ENCODE data around the gene SMPD3.

Gene SMPD3

DNA sequence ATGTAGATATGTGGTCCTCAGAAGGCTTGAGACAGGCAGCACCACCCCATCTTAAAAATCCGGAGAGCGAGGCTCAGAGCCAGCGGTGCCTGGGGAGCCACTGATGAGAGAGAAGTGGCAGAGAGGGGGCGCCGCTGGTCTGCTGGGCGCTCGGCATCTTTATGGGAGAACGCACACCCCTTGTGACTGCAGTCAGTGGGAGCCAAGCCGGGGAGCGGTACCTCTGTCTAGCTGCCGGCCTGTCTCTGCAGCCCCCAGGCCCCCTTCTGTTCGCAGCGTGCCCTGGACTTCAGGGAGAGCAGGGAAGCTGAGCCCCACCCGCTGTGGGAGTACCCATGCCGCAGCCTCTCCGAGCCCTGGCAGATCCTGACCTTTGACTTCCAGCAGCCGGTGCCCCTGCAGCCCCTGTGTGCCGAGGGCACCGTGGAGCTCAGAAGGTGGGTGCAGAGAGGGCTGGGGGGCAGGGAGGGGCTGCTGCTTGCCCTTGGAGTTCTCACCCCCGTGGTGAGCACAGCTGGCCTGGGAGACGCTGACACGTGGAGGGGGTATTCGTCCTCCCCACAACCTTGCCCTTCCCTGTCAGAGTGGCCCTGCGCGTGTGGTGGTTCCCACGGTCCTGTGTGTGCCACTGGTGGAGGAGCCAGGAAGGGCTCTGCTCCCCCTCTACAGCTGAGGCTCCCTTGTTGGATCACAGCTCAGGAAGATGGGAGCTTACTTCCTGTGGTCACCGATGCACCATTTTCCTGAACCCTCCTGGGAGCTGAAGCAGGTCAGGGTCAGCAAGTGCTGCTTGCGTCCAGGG, 92.7 kb downstream of the SMPD3 start:
- Histone ChIP-seq H3K9ac (ENCODE audit: low read depth, low read length, poor library complexity, severe bottlenecking) (peak overlapping the region; percentile 80), H2AFZ (ENCODE audit: low read length) (no peak overlapping the region)

DNA sequence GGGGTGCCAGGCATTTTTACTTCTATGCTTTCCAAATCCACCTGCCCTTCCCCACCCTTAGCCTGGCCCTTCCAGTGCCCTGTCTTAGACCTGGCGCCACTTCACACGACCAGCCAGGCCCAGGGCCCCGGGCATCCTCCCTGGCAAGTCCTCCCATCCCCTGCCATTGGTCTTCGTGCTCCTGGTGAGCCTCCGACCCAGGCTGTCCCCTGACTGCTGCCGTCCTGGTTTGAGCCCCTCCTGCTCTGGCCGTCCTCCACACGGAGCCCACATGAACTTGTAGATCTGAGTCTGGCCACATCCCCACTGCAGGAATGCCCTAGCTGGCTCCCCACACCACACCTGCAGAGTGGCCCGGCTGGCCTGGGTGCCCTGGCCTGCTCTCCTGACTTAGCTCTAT, 93.5 kb downstream of the SMPD3 start:
- Histone ChIP-seq H3K36me3 (ENCODE audit: insufficient read depth, low read length) (peaks cover 40% of the 10 kb centered on the region; the same call in 1 of the 2 replicates), H3F3A (ENCODE audit: low read depth) (no peaks in the 10 kb centered on the region; the same call in 1 of the 2 replicates), H3K9me2 (replicated peaks; ENCODE audit: low read depth, low read length) (no peaks in the 10 kb centered on the region), H3K9me3 (ENCODE audit: insufficient read depth, low read depth, low read length) (no peaks in the 10 kb centered on the region), H3K9ac (ENCODE audit: low read depth, low read length, poor library complexity, severe bottlenecking) (no peak overlapping the region), H3K79me2 (ENCODE audit: insufficient read depth, low read length) (no peaks in the 10 kb centered on the region), H3K4me2 (ENCODE audit: low read depth, low read length, poor library complexity, severe bottlenecking) (no peak overlapping the region), H3K4me3 (ENCODE audit: low read length, poor library complexity, severe bottlenecking) (no peak overlapping the region), H3K27me3 (ENCODE audit: insufficient read depth, low read length, poor library complexity, severe bottlenecking) (no peaks in the 10 kb centered on the region), H2AFZ (ENCODE audit: low read length) (no peak overlapping the region), H4K20me1 (ENCODE audit: insufficient read depth, low read length, poor library complexity, severe bottlenecking) (no peaks in the 10 kb centered on the region), H3K4me1 (ENCODE audit: insufficient read depth, low read length, poor library complexity, severe bottlenecking) (peaks cover 49% of the 10 kb centered on the region)
- TF ChIP-seq EZH2phosphoT487 (IDR thresholded peaks at IDR 0.05; ENCODE audit: borderline replicate concordance): no peak
- TF ChIP-seq, protein P1, sequence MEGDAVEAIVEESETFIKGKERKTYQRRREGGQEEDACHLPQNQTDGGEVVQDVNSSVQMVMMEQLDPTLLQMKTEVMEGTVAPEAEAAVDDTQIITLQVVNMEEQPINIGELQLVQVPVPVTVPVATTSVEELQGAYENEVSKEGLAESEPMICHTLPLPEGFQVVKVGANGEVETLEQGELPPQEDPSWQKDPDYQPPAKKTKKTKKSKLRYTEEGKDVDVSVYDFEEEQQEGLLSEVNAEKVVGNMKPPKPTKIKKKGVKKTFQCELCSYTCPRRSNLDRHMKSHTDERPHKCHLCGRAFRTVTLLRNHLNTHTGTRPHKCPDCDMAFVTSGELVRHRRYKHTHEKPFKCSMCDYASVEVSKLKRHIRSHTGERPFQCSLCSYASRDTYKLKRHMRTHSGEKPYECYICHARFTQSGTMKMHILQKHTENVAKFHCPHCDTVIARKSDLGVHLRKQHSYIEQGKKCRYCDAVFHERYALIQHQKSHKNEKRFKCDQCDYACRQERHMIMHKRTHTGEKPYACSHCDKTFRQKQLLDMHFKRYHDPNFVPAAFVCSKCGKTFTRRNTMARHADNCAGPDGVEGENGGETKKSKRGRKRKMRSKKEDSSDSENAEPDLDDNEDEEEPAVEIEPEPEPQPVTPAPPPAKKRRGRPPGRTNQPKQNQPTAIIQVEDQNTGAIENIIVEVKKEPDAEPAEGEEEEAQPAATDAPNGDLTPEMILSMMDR (conservative IDR thresholded peaks at IDR 0.05; ENCODE audit: low read length): no peak

More for the DNA sequence above, 92.7 kb downstream of the SMPD3 start:
- no peaks in the 10 kb centered on the region for H3K27me3 ChIP-seq (ENCODE audit: insufficient read depth, low read length, poor library complexity, severe bottlenecking)
- H3K9me3 ChIP-seq (ENCODE audit: insufficient read depth, low read depth, low read length): no peaks in the 10 kb centered on the region
- no peaks in the 10 kb centered on the region for H3K9me2 ChIP-seq (replicated peaks; ENCODE audit: low read depth, low read length)
- H3K79me2 ChIP-seq (ENCODE audit: insufficient read depth, low read length): no peaks in the 10 kb centered on the region
- no peaks in the 10 kb centered on the region; the same call in 1 of the 2 replicates for H3F3A ChIP-seq (ENCODE audit: low read depth)
- H3K4me2 ChIP-seq (ENCODE audit: low read depth, low read length, poor library complexity, severe bottlenecking): peak overlapping the region; percentile 52
- H3K4me1 ChIP-seq (ENCODE audit: insufficient read depth, low read length, poor library complexity, severe bottlenecking): peaks cover 57% of the 10 kb centered on the region
- peak overlapping the region; percentile 58 for H3K4me3 ChIP-seq (ENCODE audit: low read length, poor library complexity, severe bottlenecking)
- TF ChIP-seq, protein P1 (conservative IDR thresholded peaks at IDR 0.05; ENCODE audit: low read length): peak; percentile 64
- TF ChIP-seq EZH2phosphoT487 (IDR thresholded peaks at IDR 0.05; ENCODE audit: borderline replicate concordance): no peak
- no peaks in the 10 kb centered on the region for H4K20me1 ChIP-seq (ENCODE audit: insufficient read depth, low read length, poor library complexity, severe bottlenecking)
- H3K36me3 ChIP-seq (ENCODE audit: insufficient read depth, low read length): peaks cover 32% of the 10 kb centered on the region; the same call in 1 of the 2 replicates

DNA sequence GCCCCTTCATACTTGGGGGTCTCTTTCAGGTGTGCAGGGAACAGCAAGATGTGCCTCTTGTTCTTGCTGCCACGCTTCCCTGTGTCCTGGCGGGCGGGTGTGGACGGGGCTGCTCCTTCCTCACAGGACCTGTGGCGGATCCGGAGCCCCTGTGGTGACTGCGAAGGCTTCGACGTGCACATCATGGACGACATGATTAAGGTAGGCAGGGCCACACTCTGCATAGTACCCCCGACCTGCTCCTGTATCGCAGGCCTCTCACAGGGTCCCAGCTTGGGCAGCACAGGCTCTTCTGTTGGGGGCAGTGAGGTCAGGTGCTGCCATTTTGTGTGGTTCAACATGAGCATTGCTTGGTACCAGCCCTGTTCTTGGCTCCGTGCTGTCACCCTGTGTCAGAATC, 94.9 kb downstream of the SMPD3 start:
- Histone ChIP-seq H2AFZ (ENCODE audit: low read length) (no peak overlapping the region), H3K4me1 (ENCODE audit: insufficient read depth, low read length, poor library complexity, severe bottlenecking) (peaks cover 35% of the 10 kb centered on the region), H3K79me2 (ENCODE audit: insufficient read depth, low read length) (no peaks in the 10 kb centered on the region), H3K27me3 (ENCODE audit: insufficient read depth, low read length, poor library complexity, severe bottlenecking) (no peaks in the 10 kb centered on the region), H3K36me3 (ENCODE audit: insufficient read depth, low read length) (peaks cover 52% of the 10 kb centered on the region; the same call in 1 of the 2 replicates), H3K9me2 (replicated peaks; ENCODE audit: low read depth, low read length) (no peaks in the 10 kb centered on the region), H3K4me3 (ENCODE audit: low read length, poor library complexity, severe bottlenecking) (no peak overlapping the region), H3F3A (ENCODE audit: low read depth) (no peaks in the 10 kb centered on the region; the same call in 1 of the 2 replicates), H3K9me3 (ENCODE audit: insufficient read depth, low read depth, low read length) (no peaks in the 10 kb centered on the region), H3K4me2 (ENCODE audit: low read depth, low read length, poor library complexity, severe bottlenecking) (no peak overlapping the region), H4K20me1 (ENCODE audit: insufficient read depth, low read length, poor library complexity, severe bottlenecking) (no peaks in the 10 kb centered on the region), H3K9ac (ENCODE audit: low read depth, low read length, poor library complexity, severe bottlenecking) (no peak overlapping the region)
- TF ChIP-seq, protein P1 (conservative IDR thresholded peaks at IDR 0.05; ENCODE audit: low read length): no peak
- no peak for TF ChIP-seq EZH2phosphoT487 (IDR thresholded peaks at IDR 0.05; ENCODE audit: borderline replicate concordance)

Data from Loucy (cell line).